Measurements from ENCODE around the gene HNRNPM.

HNRNPM gene

DNA sequence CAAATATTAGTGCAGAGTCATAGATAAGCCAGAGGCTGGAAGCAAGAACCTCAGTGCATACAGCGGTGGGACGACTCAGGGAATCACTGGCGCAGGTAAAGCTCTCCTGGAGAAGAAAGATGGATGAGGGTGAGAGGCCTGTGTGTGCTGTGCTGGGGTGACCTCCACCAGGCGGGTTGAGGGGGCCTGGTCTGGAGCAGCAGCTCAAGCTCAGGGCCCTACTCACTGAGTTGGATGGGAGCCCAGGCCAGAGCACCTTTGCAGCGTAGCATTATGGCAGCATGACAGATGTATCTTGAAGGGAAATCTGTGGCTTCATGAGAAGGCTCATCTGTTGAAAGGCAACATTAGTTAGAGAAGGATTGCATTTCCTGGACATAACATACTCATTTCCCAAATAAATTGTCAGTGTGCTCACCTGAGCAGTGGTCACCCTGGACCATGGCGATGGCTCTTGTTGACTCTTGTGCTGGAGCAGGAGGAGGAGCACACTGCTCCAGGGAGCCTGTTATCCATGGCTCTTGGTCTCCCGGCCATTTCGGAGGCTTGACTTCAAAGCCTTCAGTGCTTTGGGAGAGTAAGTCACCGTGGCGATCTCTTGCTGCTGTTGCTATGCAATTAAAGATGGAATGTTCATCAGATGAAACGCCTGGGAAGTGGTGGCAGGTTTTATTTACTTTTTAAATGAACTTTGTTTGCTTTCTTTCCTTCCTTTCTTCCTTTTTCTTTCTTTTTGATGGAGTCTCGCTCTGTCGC lies 25.0 kb downstream of the HNRNPM start:
- no peak for DNase-seq (ENCODE audit: low read depth)
- H3K4me3 ChIP-seq (ENCODE audit: control insufficient read depth, low read depth, low read length) = no peak overlapping the region
- TF ChIP-seq, protein P1, sequence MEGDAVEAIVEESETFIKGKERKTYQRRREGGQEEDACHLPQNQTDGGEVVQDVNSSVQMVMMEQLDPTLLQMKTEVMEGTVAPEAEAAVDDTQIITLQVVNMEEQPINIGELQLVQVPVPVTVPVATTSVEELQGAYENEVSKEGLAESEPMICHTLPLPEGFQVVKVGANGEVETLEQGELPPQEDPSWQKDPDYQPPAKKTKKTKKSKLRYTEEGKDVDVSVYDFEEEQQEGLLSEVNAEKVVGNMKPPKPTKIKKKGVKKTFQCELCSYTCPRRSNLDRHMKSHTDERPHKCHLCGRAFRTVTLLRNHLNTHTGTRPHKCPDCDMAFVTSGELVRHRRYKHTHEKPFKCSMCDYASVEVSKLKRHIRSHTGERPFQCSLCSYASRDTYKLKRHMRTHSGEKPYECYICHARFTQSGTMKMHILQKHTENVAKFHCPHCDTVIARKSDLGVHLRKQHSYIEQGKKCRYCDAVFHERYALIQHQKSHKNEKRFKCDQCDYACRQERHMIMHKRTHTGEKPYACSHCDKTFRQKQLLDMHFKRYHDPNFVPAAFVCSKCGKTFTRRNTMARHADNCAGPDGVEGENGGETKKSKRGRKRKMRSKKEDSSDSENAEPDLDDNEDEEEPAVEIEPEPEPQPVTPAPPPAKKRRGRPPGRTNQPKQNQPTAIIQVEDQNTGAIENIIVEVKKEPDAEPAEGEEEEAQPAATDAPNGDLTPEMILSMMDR (IDR thresholded peaks at IDR 0.05; ENCODE audit: control insufficient read depth, insufficient read depth, low read depth, low read length, missing control alignments) = no peak

DNA sequence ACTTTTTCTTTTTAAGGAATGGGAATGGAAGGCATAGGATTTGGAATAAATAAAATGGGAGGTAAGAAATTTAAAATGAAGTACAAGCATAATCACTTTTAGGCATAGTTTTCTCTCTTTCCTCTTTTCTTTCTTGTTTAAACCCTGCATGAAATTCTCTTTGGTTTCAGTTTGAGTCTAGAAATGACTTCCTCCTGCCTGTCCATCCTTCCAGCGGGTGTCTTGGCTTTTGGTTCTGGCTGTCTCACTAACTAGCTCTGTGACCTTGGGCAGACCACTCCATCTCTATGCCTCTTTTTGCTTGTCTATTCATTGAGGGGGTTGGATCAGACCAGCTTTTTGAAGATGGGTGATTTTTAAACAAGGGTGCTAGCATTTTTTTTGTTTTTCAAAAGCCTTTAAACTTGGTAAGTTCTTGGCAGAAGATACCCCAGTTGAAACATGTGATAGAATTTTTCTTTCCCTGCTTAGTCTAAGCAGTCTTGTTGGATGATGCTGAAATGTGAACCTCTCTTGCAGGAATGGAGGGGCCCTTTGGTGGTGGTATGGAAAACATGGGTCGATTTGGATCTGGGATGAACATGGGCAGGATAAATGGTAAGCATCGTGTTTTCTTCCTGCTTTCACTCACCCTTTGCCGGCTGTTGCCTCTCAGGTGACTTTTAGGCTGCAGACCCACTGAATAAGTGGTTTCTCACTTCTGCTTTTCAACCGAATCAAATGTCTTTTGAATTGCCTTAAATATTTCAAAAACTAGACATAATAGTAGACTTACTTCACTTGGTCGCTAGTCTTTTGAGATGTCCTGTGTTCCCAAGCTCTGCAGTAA lies 29.1 kb downstream of the HNRNPM start:
- no peak overlapping the region for H3K4me3 ChIP-seq (ENCODE audit: control insufficient read depth, low read depth, low read length)
- no peak for DNase-seq (ENCODE audit: low read depth)
- TF ChIP-seq, protein P1 (IDR thresholded peaks at IDR 0.05; ENCODE audit: control insufficient read depth, insufficient read depth, low read depth, low read length, missing control alignments) = no peak

DNA sequence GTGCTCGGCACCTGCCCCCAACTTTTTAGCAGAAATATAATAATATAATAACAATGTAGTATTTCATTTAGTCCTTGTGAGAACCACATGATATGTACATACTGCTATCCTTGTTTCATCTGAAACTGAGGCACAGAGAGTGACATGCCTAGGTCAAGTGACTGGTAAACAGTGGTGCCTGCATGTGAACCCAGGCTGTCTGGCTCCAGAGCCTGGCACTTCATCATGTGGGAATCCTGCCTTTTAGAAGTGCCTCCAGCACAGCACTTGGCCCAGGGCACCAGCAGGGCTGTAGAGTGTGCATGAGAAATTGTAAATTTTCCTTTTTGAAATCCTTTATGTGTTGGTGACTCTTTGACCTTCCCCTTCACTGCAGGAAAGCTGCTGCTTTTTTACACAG lies 30.2 kb downstream of the HNRNPM start:
- TF ChIP-seq, protein P1 (IDR thresholded peaks at IDR 0.05; ENCODE audit: control insufficient read depth, insufficient read depth, low read depth, low read length, missing control alignments) = no peak
- no peak overlapping the region for H3K4me3 ChIP-seq (ENCODE audit: control insufficient read depth, low read depth, low read length)
- no peak for DNase-seq (ENCODE audit: low read depth)

DNA sequence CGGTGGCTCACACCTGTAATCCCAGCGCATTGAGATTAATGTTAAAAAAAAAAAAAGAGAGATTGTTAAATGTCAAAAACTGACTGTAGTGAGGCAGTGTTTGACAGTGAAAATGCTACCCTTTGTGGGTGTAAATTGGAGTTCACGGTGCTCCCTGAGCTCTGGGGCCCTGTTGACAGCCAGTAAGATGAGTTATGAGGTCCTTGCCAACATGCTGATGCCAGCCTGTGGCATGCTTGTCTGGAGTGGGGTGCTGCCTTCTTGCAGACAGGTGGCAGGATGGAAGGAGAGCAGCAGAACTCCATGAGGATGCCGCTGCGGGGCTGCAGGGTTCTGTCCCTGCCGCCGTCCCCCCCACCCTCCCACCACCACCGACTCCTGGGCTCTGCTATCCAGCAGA lies 31.7 kb downstream of the HNRNPM start:
- DNase-seq (ENCODE audit: low read depth) = no peak
- TF ChIP-seq, protein P1 (IDR thresholded peaks at IDR 0.05; ENCODE audit: control insufficient read depth, insufficient read depth, low read depth, low read length, missing control alignments) = no peak
- no peak overlapping the region for H3K4me3 ChIP-seq (ENCODE audit: control insufficient read depth, low read depth, low read length)

DNA sequence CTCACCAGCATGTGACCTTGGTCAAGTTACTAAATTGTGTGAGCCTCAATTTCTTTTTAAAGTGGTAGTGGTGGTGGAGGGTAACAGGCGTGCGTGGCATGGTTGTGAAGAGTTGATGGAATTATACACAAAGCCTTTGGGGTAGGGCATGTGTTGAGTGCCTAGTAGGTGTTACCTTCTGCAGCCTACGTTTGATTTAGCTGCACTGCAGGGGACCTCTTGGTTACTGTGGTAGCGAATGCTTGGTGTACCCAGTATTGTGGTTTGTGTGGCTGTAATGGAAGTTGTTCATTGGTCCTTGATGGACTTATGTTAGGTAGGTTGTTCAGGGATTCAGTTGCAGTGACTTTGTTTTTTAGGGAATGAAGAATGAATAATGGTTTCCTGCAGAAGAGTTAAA lies 33.1 kb downstream of the HNRNPM start:
- no peak for DNase-seq (ENCODE audit: low read depth)
- TF ChIP-seq, protein P1 (IDR thresholded peaks at IDR 0.05; ENCODE audit: control insufficient read depth, insufficient read depth, low read depth, low read length, missing control alignments) = no peak
- no peak overlapping the region for H3K4me3 ChIP-seq (ENCODE audit: control insufficient read depth, low read depth, low read length)

DNA sequence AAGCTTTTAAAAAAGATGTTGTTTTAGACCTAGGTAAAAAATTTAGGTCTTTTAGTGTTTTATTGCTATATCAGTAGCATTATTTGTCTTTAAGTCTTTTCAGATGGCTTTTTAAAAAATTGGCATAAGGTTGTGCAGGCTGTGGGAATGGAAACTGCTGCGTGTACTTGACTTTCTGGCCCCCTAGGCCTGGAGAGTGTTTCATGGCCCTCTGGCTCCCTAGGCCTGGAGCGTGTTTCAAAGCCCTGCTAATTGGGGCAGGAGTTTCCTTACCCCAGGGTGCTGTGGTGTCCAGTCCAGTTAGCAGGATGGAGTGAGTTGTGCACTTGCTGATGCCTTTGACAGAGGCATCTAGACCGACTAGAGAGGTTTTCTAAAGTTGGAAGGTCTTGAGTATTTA lies 33.8 kb downstream of the HNRNPM start:
- TF ChIP-seq, protein P1 (IDR thresholded peaks at IDR 0.05; ENCODE audit: control insufficient read depth, insufficient read depth, low read depth, low read length, missing control alignments) = no peak
- H3K4me3 ChIP-seq (ENCODE audit: control insufficient read depth, low read depth, low read length) = no peak overlapping the region
- DNase-seq (ENCODE audit: low read depth) = no peak
